HG03045 (cell line): ENCODE results near the gene RALY.
"Not testable (repeated sequence)": the region's sequence is repeated elsewhere in the genome, so short reads cannot be mapped to it uniquely, and the experiment has no call there.

Experiments
- ATAC-seq: cut with Tn5 transposase; IDR thresholded peaks from one replicate; pipeline ENCODE4 v1.9.1; 2021; ENCODE audit warnings: mild to moderate bottlenecking, moderate library complexity; ENCODE audit not compliant: unreplicated experiment

RALY gene

GRCh38 chr20:34131491-34131890 is 137.8 kb downstream of the RALY start:
- ATAC-seq = no peak

- not testable (repeated sequence) for ATAC-seq
Measured at GRCh38 chr20:34132491-34132890, 138.8 kb downstream of the RALY start.

- not testable (repeated sequence) for ATAC-seq
Measured at GRCh38 chr20:34132943-34133342, 139.2 kb downstream of the RALY start.

- ATAC-seq = not testable (repeated sequence)
Measured at GRCh38 chr20:34133365-34133860, 139.7 kb downstream of the RALY start.
